ENCODE results near the gene KPNB1. TPM values are rescaled to one million over a fixed set of nuclear protein-coding genes. Genes with fewer than 3 reads are reported as not detected.

KPNB1 gene
- total RNA-seq, 1 experiment from 2014 or later: 742 TPM

- peaks cover 11 to 23% of the 10 kb centered on the region in 2 experiments for H3K4me1 Mint-ChIP-seq
- Histone ChIP-seq H4K20me1 (ENCODE audit: control insufficient read depth, insufficient read depth, insufficient read length) (no peaks in the 10 kb centered on the region), H3K14ac (ENCODE audit: insufficient read depth, low read length) (no peak overlapping the region), H3K9me3 (ENCODE audit: control insufficient read depth, low read depth, low read length) (no peaks in the 10 kb centered on the region), H3K23ac (ENCODE audit: insufficient read length, low read depth, low read length) (no peak overlapping the region), H3K79me2 (ENCODE audit: insufficient read depth, low read length) (peaks cover 8% of the 10 kb centered on the region; the same call in 1 of the 2 replicates), H3K4ac (ENCODE audit: low read depth, low read length) (no peak overlapping the region), H2BK20ac (ENCODE audit: low read depth, low read length, poor library complexity, severe bottlenecking) (no peak overlapping the region), H3K23me2 (ENCODE audit: insufficient read length, low read depth, low read length, poor library complexity, severe bottlenecking) (peaks cover 3% of the 10 kb centered on the region), H3K4me1 (ENCODE audit: insufficient read depth, low read length) (peaks cover 1% of the 10 kb centered on the region), H2AFZ (ENCODE audit: low read length) (no peak overlapping the region), H4K5ac (ENCODE audit: insufficient read length, low read depth, low read length) (no peak overlapping the region), H3T11ph (ENCODE audit: low read length) (no peak overlapping the region), H3K27ac (ENCODE audit: insufficient read length, low read depth, low read length) (no peak overlapping the region), H3K56ac (ENCODE audit: insufficient read length, low read depth, low read length) (no peak overlapping the region), H2AK5ac (ENCODE audit: insufficient read length, low read length) (no peak overlapping the region), H3K27me3 (ENCODE audit: insufficient read depth, low read length) (no peaks in the 10 kb centered on the region), H4K8ac (replicated peaks; ENCODE audit: insufficient read length, low read depth, low read length) (no peak overlapping the region), H4K91ac (ENCODE audit: insufficient read length, low read depth, low read length) (no peak overlapping the region), H3K18ac (ENCODE audit: insufficient read length, low read depth, low read length) (no peak overlapping the region), H2BK12ac (ENCODE audit: insufficient read length, low read depth, low read length) (no peak overlapping the region), H2BK15ac (ENCODE audit: low read depth, low read length) (no peak overlapping the region), H3K79me1 (ENCODE audit: insufficient read depth, low read depth, low read length, poor library complexity, severe bottlenecking) (peaks cover 9% of the 10 kb centered on the region), H3K9ac (ENCODE audit: extremely low read depth, insufficient read length, low read length) (no peak overlapping the region), H2BK5ac (ENCODE audit: insufficient read length, low read length) (no peak overlapping the region), H2BK120ac (ENCODE audit: low read depth, low read length, poor library complexity, severe bottlenecking) (no peak overlapping the region), H3K4me2 (ENCODE audit: insufficient read depth, insufficient read length, low read length) (no peak overlapping the region)
- no peak overlapping the region for H3K4me3 Mint-ChIP-seq
- no peaks in the 10 kb centered on the region for H3K27me3 Mint-ChIP-seq (ENCODE audit: low read depth)
- H3K9me3 Mint-ChIP-seq: no peaks in the 10 kb centered on the region
- no CpG with 5 or more reads among the region's 6 CpGs for WGBS (ENCODE audit: extremely low coverage, insufficient read length, low lambda C conversion rate)
- H3K27ac Mint-ChIP-seq: 0 out of 7 replicates have a peak overlapping the region, but pooled peaks of 1 of the 3 experiments have one; percentile 23
- TF ChIP-seq CTCF (conservative IDR thresholded peaks at IDR 0.05): no peak
- H3K36me3 Mint-ChIP-seq (ENCODE audit: insufficient read depth in 1 of 3, low read depth in 3 of 3): peaks cover 60 to 95% (median 84%) of the 10 kb centered on the region in 3 experiments
- DNase-seq: no peak
Measured at GRCh38 chr17:47660064-47660492, 10.4 kb downstream of the KPNB1 start.
